ENCODE results near the gene DOCK4.
A peak's percentile ranks its signal among the peaks of the same experiment; 100 is the strongest.
"Not testable (repeated sequence)": the region's sequence is repeated elsewhere in the genome, so short reads cannot be mapped to it uniquely, and the experiment has no call there.

Gene DOCK4, protein sequence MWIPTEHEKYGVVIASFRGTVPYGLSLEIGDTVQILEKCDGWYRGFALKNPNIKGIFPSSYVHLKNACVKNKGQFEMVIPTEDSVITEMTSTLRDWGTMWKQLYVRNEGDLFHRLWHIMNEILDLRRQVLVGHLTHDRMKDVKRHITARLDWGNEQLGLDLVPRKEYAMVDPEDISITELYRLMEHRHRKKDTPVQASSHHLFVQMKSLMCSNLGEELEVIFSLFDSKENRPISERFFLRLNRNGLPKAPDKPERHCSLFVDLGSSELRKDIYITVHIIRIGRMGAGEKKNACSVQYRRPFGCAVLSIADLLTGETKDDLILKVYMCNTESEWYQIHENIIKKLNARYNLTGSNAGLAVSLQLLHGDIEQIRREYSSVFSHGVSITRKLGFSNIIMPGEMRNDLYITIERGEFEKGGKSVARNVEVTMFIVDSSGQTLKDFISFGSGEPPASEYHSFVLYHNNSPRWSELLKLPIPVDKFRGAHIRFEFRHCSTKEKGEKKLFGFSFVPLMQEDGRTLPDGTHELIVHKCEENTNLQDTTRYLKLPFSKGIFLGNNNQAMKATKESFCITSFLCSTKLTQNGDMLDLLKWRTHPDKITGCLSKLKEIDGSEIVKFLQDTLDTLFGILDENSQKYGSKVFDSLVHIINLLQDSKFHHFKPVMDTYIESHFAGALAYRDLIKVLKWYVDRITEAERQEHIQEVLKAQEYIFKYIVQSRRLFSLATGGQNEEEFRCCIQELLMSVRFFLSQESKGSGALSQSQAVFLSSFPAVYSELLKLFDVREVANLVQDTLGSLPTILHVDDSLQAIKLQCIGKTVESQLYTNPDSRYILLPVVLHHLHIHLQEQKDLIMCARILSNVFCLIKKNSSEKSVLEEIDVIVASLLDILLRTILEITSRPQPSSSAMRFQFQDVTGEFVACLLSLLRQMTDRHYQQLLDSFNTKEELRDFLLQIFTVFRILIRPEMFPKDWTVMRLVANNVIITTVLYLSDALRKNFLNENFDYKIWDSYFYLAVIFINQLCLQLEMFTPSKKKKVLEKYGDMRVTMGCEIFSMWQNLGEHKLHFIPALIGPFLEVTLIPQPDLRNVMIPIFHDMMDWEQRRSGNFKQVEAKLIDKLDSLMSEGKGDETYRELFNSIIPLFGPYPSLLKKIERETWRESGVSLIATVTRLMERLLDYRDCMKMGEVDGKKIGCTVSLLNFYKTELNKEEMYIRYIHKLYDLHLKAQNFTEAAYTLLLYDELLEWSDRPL (N-terminal part only)

DNA sequence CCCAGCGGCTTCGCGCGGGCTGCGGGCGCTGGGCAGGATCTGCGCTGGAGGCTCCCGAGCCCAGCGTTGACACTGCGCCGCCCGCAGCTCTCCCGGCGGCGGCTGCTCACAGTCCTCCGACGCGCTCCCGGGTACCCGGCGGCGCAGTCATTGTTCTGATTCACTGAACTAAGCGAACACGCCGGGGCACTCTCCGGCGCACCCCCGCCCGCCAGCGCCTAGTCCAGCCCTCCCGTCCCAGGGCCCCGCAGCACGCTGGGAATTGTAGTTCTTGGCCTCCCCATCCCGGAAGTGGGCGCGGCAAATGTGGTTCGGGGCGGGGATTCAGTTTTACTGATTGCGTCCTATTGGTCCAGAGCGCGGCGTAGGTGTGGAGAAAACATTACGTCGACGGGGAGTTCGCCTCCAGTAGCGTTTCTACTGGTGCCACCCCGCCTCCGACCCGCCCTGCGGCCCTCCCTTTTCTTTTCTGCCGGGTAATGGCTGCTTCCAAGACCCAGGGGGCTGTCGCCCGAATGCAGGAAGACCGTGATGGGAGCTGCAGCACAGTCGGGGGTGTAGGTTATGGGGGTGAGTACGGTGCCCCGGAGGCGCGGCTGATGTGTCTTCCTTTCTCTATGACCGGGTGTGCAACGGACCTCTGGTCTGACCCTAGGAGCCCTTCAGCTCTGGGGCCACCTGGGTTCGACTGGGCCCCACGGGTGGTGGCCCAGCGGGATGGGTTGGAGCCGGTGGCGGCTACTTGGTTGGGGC lies at the start of gene DOCK4, which contains the start of gene ZNF277:
TSS of gene DOCK4 (minus strand) at position 162 of the 753 bp plus-strand sequence. CDS start 261 bp downstream, outside the sequence.
TSS of gene ZNF277 (plus strand) at position 458 of the 753 bp plus-strand sequence. CDS start at position 480, 22 bp downstream.
- DNase-seq (ENCODE audit: low read depth in 2 of 2), result peak; percentile 99 to 100

DNA sequence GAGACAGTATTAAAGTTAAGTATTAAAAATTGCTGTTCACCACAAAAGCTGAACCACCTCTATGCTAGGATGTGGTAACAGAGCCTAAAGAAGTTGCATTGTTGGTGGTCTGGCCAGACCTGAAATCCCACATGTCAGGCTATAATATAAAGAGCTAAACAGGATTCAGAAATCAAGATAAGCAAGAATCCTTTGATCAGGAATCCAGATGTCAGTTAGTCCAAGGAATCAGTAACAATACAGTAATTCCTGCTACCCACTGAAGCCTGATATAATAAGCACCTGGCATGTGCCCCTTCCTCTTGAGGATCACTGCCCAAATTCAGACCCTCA lies 49.2 kb upstream of the DOCK4 start:
- no peak for DNase-seq (ENCODE audit: low read depth in 2 of 2)

DNA sequence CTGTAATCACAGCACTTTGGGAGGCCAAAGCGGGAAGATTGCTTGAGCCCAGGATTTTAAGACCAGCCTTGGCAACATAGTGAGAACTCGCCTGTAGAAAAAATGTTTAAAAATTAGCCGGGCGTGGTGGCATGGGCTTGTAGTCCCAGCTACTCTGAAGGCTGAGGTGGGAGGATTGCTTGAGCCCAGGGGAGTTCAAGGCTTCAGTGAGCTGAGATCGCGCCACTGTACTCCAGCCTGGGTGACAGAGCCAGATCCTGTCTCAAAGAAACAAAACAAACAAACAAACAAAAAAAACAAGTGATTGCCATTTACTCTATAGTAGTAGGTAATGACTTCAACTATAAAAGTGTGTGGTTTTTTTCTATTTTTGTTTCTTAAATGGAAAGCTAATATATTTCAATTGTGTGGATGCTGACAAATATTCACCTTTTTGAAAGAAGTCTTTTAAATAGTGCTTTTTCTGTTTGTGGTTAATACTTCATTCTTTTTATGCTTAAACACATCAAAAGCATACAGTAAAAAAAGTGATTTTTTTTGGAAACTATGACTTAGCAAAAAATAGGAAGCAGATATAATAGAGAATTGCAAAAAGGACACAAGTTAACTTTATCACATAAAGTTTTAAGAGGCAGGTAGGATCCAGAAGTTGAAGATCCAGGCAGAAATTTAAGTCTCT lies 48.6 kb upstream of the DOCK4 start:
- DNase-seq (ENCODE audit: low read depth in 2 of 2), result no peak

DNA sequence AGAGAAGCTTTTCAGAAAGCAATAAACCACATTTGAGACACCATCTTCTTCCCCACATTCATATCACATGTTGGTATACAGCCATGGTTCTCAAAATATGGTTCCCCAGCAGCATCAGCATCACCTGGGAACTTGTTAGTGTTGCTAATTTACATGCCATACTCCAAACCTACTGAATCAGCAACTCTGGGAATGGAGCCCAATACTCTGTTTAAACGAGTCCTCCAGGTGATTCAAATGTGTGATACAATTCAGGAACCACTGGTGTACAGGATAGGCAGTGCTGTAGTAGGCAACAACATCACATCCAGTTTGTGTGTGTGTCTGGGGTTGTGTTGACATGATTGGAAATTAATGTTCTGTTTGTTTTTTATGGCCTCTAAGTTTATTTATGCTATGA lies 48.0 kb upstream of the DOCK4 start:
- no peak for DNase-seq (ENCODE audit: low read depth in 2 of 2)

DNA sequence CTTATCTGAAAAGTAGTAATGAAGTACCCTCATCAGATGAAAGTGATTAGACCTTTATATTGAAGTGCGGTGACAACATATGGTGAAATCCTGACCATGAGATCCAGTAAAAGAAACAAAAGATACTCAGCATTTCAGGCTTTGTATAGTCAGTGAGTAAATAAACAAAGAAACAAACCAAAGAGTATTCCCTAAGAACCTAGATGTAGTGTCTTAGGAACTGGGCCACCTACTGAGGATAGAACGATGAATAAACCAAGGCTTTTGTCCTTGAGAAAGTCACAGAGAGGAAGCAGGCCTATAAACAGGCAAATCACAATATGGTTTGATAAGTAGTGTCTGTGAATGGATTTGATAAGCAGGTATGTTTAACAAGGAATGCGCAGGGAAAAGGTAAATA lies 46.5 kb upstream of the DOCK4 start:
- DNase-seq (ENCODE audit: low read depth in 2 of 2), result no peak

DNA sequence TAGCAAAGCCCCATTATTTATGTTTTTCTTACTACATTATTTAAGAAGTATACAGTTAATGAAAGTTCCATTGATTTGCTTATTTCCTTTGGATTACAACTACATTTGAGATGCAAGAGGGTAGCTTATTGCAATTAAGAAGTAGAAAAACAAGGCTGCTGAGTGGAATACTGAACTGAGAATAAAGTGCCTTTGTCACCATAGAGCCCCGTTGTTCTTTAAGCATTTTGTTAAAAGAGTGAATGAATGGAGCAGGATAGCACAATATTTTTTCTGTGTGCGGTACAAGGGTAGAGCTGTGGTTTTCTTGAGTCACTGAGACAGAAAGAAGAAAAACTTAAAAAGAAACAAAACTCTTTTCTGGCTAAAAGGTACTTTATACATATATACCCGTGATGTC lies 45.9 kb upstream of the DOCK4 start:
- DNase-seq (ENCODE audit: low read depth in 2 of 2), result no peak

DNA sequence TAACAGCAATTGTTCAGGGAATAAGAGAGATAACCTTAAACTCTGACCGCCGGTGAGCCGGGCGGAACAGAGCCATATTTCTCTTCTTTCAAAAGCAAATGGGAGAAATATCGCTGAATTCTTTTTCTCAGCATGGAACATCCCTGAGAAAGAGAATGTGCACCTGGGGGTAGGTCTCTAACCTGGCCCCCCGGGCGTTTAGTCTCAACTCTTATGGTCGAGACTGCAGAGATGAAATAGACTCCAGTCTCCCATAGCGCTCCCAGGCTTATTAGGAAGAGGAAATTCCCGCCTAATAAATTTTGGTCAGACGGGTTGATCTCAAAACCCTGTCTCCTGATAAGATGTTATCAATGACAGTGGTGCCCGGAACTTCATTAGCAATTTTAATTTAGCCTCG lies 43.8 kb upstream of the DOCK4 start:
- not testable (repeated sequence) for DNase-seq (ENCODE audit: low read depth in 2 of 2)

DNA sequence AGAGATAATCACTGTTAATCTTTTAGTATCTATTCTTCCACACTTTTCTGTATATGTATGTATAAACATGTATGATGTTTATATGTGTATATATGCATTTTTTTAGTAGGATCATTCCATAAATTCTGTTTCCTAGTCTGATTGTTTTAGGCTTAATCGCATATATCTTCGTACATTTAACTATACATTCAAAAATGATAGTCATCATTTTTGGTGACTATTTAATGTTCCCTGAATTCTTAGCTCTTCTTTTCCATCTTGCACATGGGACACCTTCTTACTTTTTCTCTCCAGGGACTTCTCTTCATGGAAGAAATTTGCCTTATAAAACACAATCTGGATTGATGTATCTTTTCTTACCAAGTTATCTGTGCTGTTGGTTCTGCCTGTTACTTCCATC lies 42.4 kb upstream of the DOCK4 start:
- DNase-seq (ENCODE audit: low read depth in 2 of 2), result no peak

DNA sequence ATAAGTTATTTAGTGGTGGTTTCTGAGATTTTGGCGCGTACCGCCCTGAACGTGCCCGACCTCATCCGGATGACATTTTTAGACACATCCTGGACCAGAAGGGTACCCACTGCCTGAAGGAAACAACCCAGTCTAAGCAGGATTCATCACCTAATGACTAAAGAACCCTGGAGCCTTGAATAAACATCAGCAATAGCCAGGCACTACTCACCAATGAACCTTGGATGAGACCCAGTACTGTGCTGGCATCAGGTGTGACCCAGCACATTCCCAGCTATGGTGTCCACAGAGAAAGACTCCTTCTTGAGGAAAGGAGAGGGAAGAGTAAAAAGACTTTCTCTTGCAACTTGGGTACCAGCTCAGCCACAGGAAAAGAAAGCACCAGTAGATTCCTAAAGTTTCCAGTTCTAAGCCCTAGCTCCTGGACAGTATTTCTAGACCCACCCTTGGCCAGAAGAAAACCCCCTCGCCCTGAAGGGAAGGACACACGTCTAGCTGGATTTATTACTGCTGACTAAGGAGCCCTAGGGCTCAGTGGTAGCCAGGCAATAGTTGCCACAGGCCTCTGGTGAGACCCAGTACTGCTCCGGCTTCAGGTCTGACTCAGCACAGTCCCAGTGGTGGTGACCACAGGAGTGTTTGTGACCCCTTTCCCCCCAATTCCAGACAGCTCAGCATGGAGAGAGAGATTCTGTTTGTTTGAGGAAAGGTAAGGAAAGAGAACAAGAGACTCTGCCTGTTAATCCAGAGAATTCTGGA lies 32.8 kb upstream of the DOCK4 start:
- no peak for DNase-seq (ENCODE audit: low read depth in 2 of 2)

DNA sequence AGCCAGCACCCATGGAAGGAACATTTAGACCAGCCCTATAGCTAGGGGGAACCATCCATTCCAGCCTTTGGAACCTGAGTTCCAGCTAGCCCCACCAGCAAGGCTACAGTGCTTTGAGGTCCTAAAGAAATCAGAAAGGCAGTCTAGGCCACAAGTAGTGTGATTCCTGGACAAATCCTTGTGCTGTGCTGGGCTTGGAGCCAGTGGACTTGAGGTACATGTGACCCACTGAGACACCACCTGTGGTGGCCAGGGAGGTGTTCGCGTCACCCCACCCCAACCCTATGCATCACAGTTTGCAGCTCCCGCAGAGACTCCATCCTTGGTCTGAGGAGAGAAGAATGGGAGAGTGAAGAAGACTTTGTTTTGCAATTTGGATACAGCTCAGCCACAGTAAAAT lies 32.1 kb upstream of the DOCK4 start:
- DNase-seq (ENCODE audit: low read depth in 2 of 2), result no peak

DNA sequence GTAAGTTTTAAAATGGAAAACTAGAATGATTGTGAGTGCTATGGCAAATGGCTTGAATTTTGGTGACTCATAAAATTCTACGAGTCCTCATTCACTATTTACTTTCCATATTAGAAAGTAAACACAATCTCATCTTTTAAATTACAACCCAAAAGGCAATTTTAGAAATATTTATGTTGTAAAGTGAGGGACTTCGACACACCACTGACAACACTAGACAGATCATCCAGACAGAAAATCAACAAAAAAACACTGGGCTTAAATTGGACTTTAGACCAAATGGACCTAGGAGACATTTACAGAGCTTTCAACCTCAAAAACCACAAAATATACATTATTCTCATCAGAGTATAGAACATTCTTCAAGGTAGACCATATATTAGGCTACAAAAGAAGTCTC lies 30.4 kb upstream of the DOCK4 start:
- no peak for DNase-seq (ENCODE audit: low read depth in 2 of 2)

DNA sequence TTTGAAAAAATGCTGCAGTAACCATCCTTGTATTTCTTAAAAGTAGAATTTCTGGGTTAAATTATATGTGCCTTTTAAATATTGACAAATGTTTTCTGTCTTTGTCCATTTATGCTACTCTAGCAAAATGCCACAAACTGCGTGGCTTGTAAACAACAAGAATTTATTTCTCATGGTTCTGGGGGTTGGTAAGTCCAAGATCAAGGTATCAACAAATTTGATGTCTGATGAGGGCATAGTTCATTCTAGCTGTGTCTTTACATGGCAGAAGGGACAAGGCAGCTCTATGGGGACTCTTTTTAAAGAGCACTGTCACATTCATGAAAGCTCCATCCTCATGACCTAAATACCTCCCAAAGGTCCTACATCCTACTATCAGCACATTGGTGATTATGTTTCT lies 27.9 kb upstream of the DOCK4 start:
- DNase-seq (ENCODE audit: low read depth in 2 of 2), result no peak

DNA sequence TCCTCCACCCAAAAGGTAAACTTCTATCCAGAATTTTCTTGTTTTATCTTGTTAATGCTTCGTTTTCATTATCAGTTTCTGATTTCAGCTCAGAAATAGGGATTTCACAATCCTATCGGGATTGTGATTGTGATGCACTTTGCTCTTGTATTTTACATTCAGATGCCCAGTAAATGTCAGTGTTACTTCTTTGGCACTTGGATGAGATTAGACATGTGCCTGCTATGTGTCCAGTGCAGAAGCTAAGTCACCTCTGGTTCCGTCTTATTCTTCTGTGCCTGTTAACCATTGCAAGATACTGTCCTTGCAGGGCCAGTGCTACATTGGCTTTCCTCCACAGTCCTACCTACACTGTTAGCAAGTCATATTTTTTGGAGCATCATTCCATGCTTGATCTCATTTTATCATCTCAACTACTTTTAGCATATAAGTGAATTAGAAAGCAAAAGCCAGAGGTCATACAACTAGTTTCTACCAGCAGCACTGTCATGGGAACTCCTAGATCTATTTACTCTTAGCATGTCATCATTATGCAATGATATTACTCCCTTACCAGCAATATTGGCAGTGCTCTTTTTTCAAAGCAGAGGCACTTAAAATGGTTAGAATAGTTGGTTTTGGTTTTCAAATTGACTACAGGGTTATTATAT lies 27.0 kb upstream of the DOCK4 start:
- no peak for DNase-seq (ENCODE audit: low read depth in 2 of 2)

DNA sequence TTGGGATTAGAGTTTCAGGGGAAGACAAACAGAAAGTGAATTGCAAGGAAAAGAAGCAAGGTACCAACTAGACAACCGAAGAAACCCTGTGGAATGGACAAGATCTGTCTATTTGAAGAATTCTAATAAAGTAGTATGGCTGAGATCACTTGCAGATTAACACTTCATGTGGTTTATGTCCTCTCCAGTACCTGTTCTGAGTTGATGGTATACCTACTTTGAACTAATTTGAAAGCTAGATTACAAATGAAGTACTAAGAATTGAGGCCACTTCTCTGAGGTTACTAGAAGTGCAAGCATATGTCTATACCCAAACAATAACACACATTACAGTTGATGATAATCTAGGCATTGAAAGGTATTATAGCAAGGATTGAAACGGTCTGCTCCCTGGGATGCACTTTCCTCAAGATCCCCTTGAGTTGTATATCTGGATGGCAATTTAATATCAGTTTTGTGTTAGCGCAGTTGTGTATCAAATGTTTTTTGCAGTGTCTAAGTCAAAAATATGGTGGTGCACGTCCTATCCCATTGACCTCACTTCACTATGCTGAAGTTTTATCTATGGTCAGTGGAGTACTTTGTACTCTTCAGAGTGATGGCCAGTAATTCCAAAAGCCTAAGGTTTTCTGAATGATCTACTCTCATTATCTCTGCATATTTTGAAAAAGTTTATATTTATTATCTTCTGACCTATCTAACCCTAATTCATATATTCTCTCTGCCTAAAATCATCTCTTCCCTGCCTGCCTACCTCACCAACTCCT lies 26.2 kb upstream of the DOCK4 start:
- no peak for DNase-seq (ENCODE audit: low read depth in 2 of 2)

DNA sequence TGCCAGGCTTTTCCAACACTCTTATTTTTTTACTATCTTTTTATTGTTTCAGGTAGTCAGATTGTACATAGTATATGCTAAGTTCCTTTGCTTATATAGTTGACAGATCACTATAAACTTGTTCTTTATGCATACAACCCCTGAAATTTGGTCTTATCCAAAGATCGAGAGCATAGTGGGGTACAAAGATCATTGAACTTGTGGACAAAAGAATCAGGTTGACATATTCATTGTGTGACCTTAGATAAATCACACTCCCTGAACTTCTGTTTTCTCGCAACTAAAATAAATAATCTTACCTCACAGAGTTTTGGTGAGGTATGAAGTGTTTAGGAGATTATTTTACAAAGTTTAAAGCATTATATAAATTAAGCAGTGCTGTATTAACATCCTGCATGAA lies 22.4 kb upstream of the DOCK4 start:
- no peak for DNase-seq (ENCODE audit: low read depth in 2 of 2)

DNA sequence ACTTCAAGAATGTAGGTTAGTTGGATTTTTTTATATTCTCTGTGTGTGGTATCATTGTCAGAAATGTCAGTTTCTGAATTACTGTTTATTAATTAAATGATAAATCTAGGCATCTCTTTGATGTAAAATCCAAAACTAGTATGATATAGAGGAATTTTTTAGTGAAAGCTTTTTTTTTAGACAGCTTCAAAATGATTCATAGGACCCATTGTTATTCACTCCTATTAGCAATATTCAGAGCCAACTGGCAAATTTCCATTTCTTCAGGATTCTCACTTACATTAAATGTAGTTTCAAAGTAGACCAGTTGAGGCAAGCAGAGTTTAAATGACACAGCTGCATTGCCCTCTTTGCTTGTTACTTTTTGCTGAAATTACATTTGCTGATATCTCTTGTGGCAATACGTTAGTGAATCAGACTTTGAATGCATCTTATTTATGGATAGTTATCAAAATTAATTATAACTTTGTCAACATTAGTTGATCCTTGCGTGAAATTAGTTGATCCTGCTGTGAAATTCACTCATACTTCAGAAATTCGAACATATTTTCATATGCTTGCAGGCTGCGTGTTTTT lies 20.6 kb upstream of the DOCK4 start:
- DNase-seq (ENCODE audit: low read depth in 2 of 2), result no peak

DNA sequence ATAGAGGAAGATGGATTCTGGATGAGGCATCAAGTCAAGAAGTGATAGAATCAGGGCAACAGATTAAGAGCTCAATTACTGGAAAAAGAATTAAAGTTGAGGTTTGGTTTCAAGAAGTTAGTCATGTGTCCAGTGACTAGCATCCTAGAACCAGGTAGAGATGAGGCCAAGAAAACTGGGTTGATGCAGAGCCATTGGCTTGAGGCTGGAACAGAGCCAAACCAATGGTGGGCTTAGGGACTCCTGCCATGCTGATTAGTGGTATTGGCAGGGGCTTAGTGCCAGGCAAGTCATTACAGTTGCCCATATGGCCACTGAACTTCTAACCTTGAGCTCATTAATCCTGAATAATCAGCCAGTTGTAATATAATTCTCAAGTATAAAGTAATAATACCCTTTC lies 18.8 kb upstream of the DOCK4 start:
- DNase-seq (ENCODE audit: low read depth in 2 of 2), result no peak

DNA sequence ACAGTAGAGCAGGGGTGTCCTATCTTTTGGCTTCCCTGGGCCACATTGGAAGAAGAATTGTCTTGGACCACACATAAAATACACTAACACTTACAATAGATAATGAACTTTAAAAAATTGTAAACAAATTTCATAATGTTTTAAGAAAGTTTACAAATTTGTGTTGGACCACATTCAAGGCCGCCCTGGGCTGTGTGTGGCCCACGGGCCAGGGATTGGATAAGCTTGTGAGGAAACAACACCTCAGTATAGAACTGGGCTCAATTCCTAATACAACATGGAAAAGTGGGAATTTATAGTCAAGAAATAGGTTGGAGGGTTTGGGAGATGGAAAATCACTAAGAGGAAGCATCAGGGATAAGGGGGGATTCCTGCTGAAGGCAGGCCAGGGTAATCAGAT lies 18.0 kb upstream of the DOCK4 start:
- no peak for DNase-seq (ENCODE audit: low read depth in 2 of 2)
